Thyroid gland (tissue), 4 donors: ENCODE results near the gene KPTN. TPM values are rescaled to one million over a fixed set of nuclear protein-coding genes. Genes with fewer than 3 reads are reported as not detected.

Source experiments
- DNase-seq, 2 donors: peaks; one replicate each; pipeline ENCODE4 v3.0.0-alpha.2; 2019
- H3K27ac ChIP-seq, 3 donors: fragments of 200-600 bp; sonication (generic); 1 replicate in 2 of 3; 2 replicates in 1 of 3; pipeline ENCODE4 v1.5.1; 2016 to 2019; ENCODE audit warnings: mild to moderate bottlenecking in 1 of 3, moderate library complexity in 1 of 3
- H3K27me3 ChIP-seq: fragments of 200-600 bp; sonication (generic); one replicate; pipeline ENCODE4 v1.5.1; 2019
- H3K36me3 ChIP-seq, 2 donors: fragments of 200-600 bp; sonication (generic); one replicate each; pipeline ENCODE4 v1.5.1; 2016 to 2019
- H3K4me1 ChIP-seq, 2 donors: fragments of 200-600 bp; sonication (generic); one replicate each; pipeline ENCODE4 v1.5.1; 2017 to 2019
- H3K4me3 ChIP-seq, 3 donors: fragments of 200-600 bp; sonication (generic); replicated peaks in 1 of 3; 1 replicate in 2 of 3; 2 replicates in 1 of 3; pipeline ENCODE4 v1.5.1; 2016; ENCODE audit warnings: mild to moderate bottlenecking in 1 of 3
- H3K9me3 ChIP-seq: fragments of 200-600 bp; sonication (generic); one replicate; pipeline ENCODE4 v1.5.1; 2017
- CTCF ChIP-seq, 6 experiments: fragments of 200-600 bp in 3 of 6; fragments of 450-650 bp in 3 of 6; sonication (generic) in 3 of 6; IDR thresholded peaks; one replicate each; pipeline ENCODE4 v1.5.1; 2016 to 2019; ENCODE audit warnings: antibody characterized with exemption in 6 of 6, mild to moderate bottlenecking in 2 of 6, inconsistent platforms in 1 of 6, moderate library complexity in 1 of 6
- POLR2A ChIP-seq, 2 donors: fragments of 450-650 bp; IDR thresholded peaks; one replicate each; pipeline ENCODE4 v1.6.1; 2017; ENCODE audit warnings: antibody characterized with exemption in 2 of 2, mild to moderate bottlenecking in 2 of 2, moderate library complexity in 1 of 2
- WGBS, 2 donors: methylation state at CpG; one replicate each; pipeline ENCODE4 v1.1.5; 2017; 5-methylcytosine and 5-hydroxymethylcytosine counted together
- intact Hi-C: fragments of 100-400 bp; cut with DNase I; formaldehyde crosslinking; loops from one replicate; pipeline ENCODE4 v1.15.1; 2023
- total RNA-seq, 4 donors: library from RNA; depleted of rRNA; stranded (reverse); fragments of >200 nt; gene quantifications; one replicate each; pipeline ENCODE4 v1.2.3, GENCODE V29; 2016

Gene KPTN
- total RNA-seq, 4 donors from 2014 or later: 7.0 to 8.9 (median 7.3) TPM

GRCh38 chr19:47435883-47436417 lies 48.1 kb downstream of the KPTN start:
- TF ChIP-seq CTCF (IDR thresholded peaks at IDR 0.05): no peak
- TF ChIP-seq POLR2A (IDR thresholded peaks at IDR 0.05): no peak
- no peak overlapping the region for H3K27ac ChIP-seq
- DNase-seq: no peak
- H3K27me3 ChIP-seq: peaks cover 8% of the 10 kb centered on the region
- no peaks in the 10 kb centered on the region for H3K4me1 ChIP-seq
- H3K36me3 ChIP-seq: no peaks in the 10 kb centered on the region
- H3K4me3 ChIP-seq: no peak overlapping the region
- intact Hi-C loops: loop anchor here (2.0 to 10.0 kb wide), 2 partner anchors 79 to 263 kb away; partner anchors contain the start of gene NAPA
- no peaks in the 10 kb centered on the region for H3K9me3 ChIP-seq
- 79% methylated on average over 6 of the region's 6 CpGs for WGBS, 2 donors

- no peak overlapping the region for H3K4me3 ChIP-seq
- H3K27me3 ChIP-seq: peaks cover 15% of the 10 kb centered on the region
- WGBS, 2 donors: 51 to 65% methylated on average over 16 of the region's 16 CpGs
- peaks cover 3 to 4% of the 10 kb centered on the region in 2 donors for H3K4me1 ChIP-seq
- intact Hi-C loops: loop anchor here (10.0 kb wide), 1 partner anchor 80 kb away; the partner anchor contains the start of gene NAPA
- H3K27ac ChIP-seq: no peak overlapping the region
- DNase-seq: no peak
- no peaks in the 10 kb centered on the region for H3K36me3 ChIP-seq
- H3K9me3 ChIP-seq: no peaks in the 10 kb centered on the region
- no peak for TF ChIP-seq CTCF (IDR thresholded peaks at IDR 0.05)
- TF ChIP-seq POLR2A (IDR thresholded peaks at IDR 0.05): no peak
These were observed 48.8 kb downstream of the KPTN start for GRCh38 chr19:47435196-47435595.

- WGBS, 2 donors: 74 to 78% methylated on average over 7 of the region's 7 CpGs
- TF ChIP-seq CTCF (IDR thresholded peaks at IDR 0.05): no peak
- no peak for TF ChIP-seq POLR2A (IDR thresholded peaks at IDR 0.05)
- Histone ChIP-seq H3K9me3 (no peaks in the 10 kb centered on the region), H3K27me3 (peaks cover 20% of the 10 kb centered on the region), H3K36me3 (no peaks in the 10 kb centered on the region), H3K4me1 (peaks cover 9 to 11% of the 10 kb centered on the region in 2 donors), H3K27ac (no peak overlapping the region), H3K4me3 (no peak overlapping the region)
- no peak for DNase-seq
- intact Hi-C loops: loop anchor here (10.0 kb wide), 1 partner anchor 81 kb away; the partner anchor contains the start of gene NAPA
These were observed 49.9 kb downstream of the KPTN start for GRCh38 chr19:47434088-47434487.

GRCh38 chr19:47433121-47433520 lies 50.9 kb downstream of the KPTN start:
- TF ChIP-seq CTCF (IDR thresholded peaks at IDR 0.05) (no peak), POLR2A (IDR thresholded peaks at IDR 0.05) (no peak)
- intact Hi-C loops: loop anchor here (10.0 kb wide), 1 partner anchor 82 kb away; the partner anchor contains the start of gene NAPA
- Histone ChIP-seq H3K9me3 (no peaks in the 10 kb centered on the region), H3K4me3 (no peak overlapping the region), H3K4me1 (peaks cover 9 to 17% of the 10 kb centered on the region in 2 donors), H3K27me3 (peaks cover 20% of the 10 kb centered on the region), H3K27ac (no peak overlapping the region), H3K36me3 (no peaks in the 10 kb centered on the region)
- DNase-seq: no peak
- 45 to 47% methylated on average over 1 of the region's 1 CpG for WGBS, 2 donors

GRCh38 chr19:47432499-47432898 lies 51.5 kb downstream of the KPTN start:
- DNase-seq: no peak
- Histone ChIP-seq H3K4me3 (no peak overlapping the region), H3K36me3 (no peaks in the 10 kb centered on the region), H3K27me3 (peaks cover 20% of the 10 kb centered on the region), H3K9me3 (no peaks in the 10 kb centered on the region), H3K4me1 (peaks cover 9 to 19% of the 10 kb centered on the region in 2 donors), H3K27ac (no peak overlapping the region)
- intact Hi-C loops: loop anchor here (10.0 kb wide), 1 partner anchor 82 kb away; the partner anchor contains the start of gene NAPA
- no peak for TF ChIP-seq POLR2A (IDR thresholded peaks at IDR 0.05)
- no peak for TF ChIP-seq CTCF (IDR thresholded peaks at IDR 0.05)
